RWPE1 (cell line): ENCODE data around the gene LHFPL6.

ENCODE experiments used
- CTCF ChIA-PET: fragments of 350-600 bp; sonication (Branson Sonifier 250); formaldehyde crosslinking; extraction: SDS; loops from one replicate; lab custom pipeline; 2021; lab: Yijun Ruan, JAX
- POLR2A ChIA-PET: fragments of 400-600 bp; formaldehyde crosslinking; extraction: SDS; loops from one replicate; lab custom pipeline; 2020; ENCODE audit warnings: antibody characterized with exemption; ENCODE audit not compliant: low non-redundant PET; lab: Yijun Ruan, JAX
- DNase-seq: peaks from one replicate; pipeline ENCODE4 v3.0.0; 2012; ENCODE audit warnings: low spot score
- H3K27ac ChIP-seq: fragments of 450-650 bp; 2 replicates; pipeline ENCODE4 v1.5.1; 2017
- CTCF ChIP-seq: fragments of 450-650 bp; conservative IDR thresholded peaks from 2 replicates; pipeline ENCODE4 v1.5.1; 2017; ENCODE audit warnings: low read depth, mild to moderate bottlenecking

The LHFPL6 gene

DNA sequence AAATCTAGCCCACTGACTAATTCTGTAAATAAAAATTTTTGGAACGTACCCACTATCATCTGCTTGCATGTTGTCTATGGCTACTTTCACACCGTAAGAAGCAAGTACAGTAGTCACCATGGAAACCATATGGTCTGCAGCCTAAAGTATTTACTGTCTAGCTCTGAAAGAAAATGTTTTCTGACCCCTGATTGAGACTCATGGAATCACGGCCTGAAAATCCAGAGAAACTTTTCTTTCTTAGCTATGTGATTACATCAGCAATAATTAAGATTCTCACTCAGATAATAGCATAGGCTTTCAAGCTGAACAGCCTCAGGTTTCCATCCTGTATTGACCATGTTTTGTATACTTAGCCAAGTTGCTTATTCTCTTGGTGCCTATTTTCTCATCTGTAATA lies 300.2 kb downstream of the LHFPL6 start:
- ChIA-PET POLR2A (no interaction called here), CTCF (no interaction called here)
- no peak for DNase-seq
- no peak overlapping the region for H3K27ac ChIP-seq
- no peak for TF ChIP-seq CTCF

GRCh38 chr13:39298951-39299350 lies 304.0 kb downstream of the LHFPL6 start:
- CTCF ChIA-PET: no interaction called here
- POLR2A ChIA-PET: no interaction called here
- no peak for TF ChIP-seq CTCF
- no peak overlapping the region for H3K27ac ChIP-seq
- DNase-seq: no peak

GRCh38 chr13:39297664-39298171 lies 305.3 kb downstream of the LHFPL6 start:
- H3K27ac ChIP-seq: no peak overlapping the region
- ChIA-PET CTCF (no interaction called here), POLR2A (no interaction called here)
- DNase-seq: no peak
- TF ChIP-seq CTCF: no peak

DNA sequence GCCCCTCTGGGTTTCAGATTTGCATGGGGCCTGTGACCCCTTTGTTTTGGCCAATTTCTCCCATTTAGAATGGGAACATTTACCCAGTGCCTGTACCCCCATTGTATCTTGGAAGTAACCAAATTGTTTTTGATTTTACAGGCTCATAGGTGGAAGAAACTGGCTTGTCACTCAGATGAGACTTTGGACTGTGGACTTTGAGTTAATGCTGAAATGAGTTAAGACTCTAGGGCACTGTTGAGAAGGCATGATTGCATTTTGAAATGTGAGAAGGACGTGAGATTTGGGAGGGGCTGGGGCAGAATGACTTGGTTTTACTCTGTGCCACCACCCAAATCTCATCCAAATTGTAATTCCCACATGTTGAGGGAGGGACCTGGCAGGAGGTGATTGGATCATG lies 306.0 kb downstream of the LHFPL6 start:
- no peak overlapping the region for H3K27ac ChIP-seq
- POLR2A ChIA-PET: no interaction called here
- no peak for TF ChIP-seq CTCF
- DNase-seq: no peak
- CTCF ChIA-PET: no interaction called here

DNA sequence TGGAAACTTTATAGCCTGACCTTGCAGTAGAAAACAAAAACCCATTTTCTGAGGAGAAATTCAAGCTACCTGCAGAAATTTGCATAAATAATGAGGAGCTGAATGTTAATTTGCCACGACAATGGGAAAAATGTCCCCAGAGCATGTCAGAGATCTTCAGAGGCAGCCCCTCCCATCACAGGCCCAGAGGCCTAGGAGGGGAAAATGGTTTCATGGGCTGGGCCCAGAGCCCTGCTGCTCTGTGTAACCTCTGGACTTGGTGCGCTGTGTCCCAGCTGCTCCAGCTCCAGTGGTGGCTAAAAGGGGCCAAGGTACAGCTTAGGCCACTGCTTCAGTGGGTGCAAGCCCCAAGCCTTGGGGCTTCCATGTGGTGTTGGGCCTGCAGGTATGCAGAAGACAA lies 306.8 kb downstream of the LHFPL6 start:
- no peak for TF ChIP-seq CTCF
- ChIA-PET POLR2A (no interaction called here), CTCF (interaction anchor here (0.6 kb wide), 1 partner anchor 304 kb away, joined by 3 read pairs; no protein-coding TSS in a partner anchor)
- no peak for DNase-seq
- H3K27ac ChIP-seq: no peak overlapping the region
